IPS-NIHi7 (cell line): ENCODE measurements around the gene CSHL1.

ENCODE experiments used
- DNase-seq: peaks from one replicate; pipeline ENCODE4 v3.0.0; 2012; ENCODE audit warnings: mixed read lengths; ENCODE audit errors: extremely low spot score

Gene CSHL1

GRCh38 chr17:63911041-63911635, at the start of gene CSHL1:
TSS of gene CSHL1 (minus strand) at chr17:63911258. CDS start at chr17:63911196, 62 bp downstream.
- DNase-seq = no peak

GRCh38 chr17:63960430-63960829, 49.4 kb upstream of the CSHL1 start:
- DNase-seq = peak; percentile 50

- no peak for DNase-seq
These were observed 48.9 kb upstream of the CSHL1 start for GRCh38 chr17:63960006-63960405.

- DNase-seq = no peak
These were observed 45.4 kb upstream of the CSHL1 start for GRCh38 chr17:63956296-63956920.

- DNase-seq = no peak
These were observed 44.7 kb upstream of the CSHL1 start for GRCh38 chr17:63955791-63956190.

GRCh38 chr17:63955232-63955631, 44.2 kb upstream of the CSHL1 start:
- no peak for DNase-seq

- DNase-seq = no peak
These were observed 43.5 kb upstream of the CSHL1 start for GRCh38 chr17:63954402-63955063.

- peak; percentile 76 for DNase-seq
These were observed 40.2 kb upstream of the CSHL1 start for GRCh38 chr17:63950940-63951907.

- no peak for DNase-seq
These were observed 38.7 kb upstream of the CSHL1 start for GRCh38 chr17:63949576-63950250.

GRCh38 chr17:63948521-63948920, 37.5 kb upstream of the CSHL1 start:
- no peak for DNase-seq

- DNase-seq = no peak
These were observed 36.8 kb upstream of the CSHL1 start for GRCh38 chr17:63947711-63948330.

- DNase-seq = peak; percentile 90
These were observed 35.6 kb upstream of the CSHL1 start for GRCh38 chr17:63946440-63947363.

- no peak for DNase-seq
These were observed 34.9 kb upstream of the CSHL1 start for GRCh38 chr17:63945784-63946439.

- DNase-seq = no peak
These were observed 33.9 kb upstream of the CSHL1 start for GRCh38 chr17:63944736-63945499.

- DNase-seq = no peak
These were observed 32.7 kb upstream of the CSHL1 start for GRCh38 chr17:63943745-63944144.

- no peak for DNase-seq
These were observed 31.4 kb upstream of the CSHL1 start for GRCh38 chr17:63942309-63942985.

- no peak for DNase-seq
These were observed 30.7 kb upstream of the CSHL1 start for GRCh38 chr17:63941751-63942150.

- no peak for DNase-seq
These were observed 30.1 kb upstream of the CSHL1 start for GRCh38 chr17:63941162-63941561.
